CD4-positive, alpha-beta memory T cell (primary cell): ENCODE data around the gene HS6ST3. TPM values are rescaled to one million over a fixed set of nuclear protein-coding genes. Genes with fewer than 3 reads are reported as not detected.

Experiments
- CTCF ChIA-PET: fragments of 350-600 bp; sonication (Branson Sonifier 250); formaldehyde crosslinking; loops from one replicate; lab custom pipeline; 2021; ENCODE audit warnings: inconsistent platforms; ENCODE audit not compliant: partially characterized antibody; lab: Charles Lee
- POLR2A ChIA-PET: fragments of 350-600 bp; sonication (Branson Sonifier 250); formaldehyde crosslinking; loops from one replicate; lab custom pipeline; 2021; ENCODE audit not compliant: partially characterized antibody; lab: Charles Lee
- DNase-seq, 5 donors: peaks; one replicate each; pipeline versions ENCODE4 v3.0.0 to v3.0.0-alpha.2; 2020 to 2022; ENCODE audit warnings: mixed read lengths in 1 of 5
- H3K27ac ChIP-seq: one replicate; pipeline ENCODE4 v1.7.0; 2013; ENCODE audit warnings: low read depth, low read length
- H3K27me3 ChIP-seq: 2 replicates; pipeline ENCODE4 v1.7.0; 2013; ENCODE audit warnings: mild to moderate bottlenecking, low read length, moderate library complexity; ENCODE audit not compliant: insufficient read depth
- H3K36me3 ChIP-seq: 2 replicates; pipeline ENCODE4 v1.7.0; 2013; ENCODE audit warnings: mild to moderate bottlenecking, low read length, moderate library complexity; ENCODE audit not compliant: insufficient read depth
- H3K4me1 ChIP-seq: 2 replicates; pipeline ENCODE4 v1.7.0; 2013; ENCODE audit warnings: mild to moderate bottlenecking, low read length, moderate library complexity; ENCODE audit not compliant: insufficient read depth
- H3K4me3 ChIP-seq, 2 donors: one replicate each; pipeline ENCODE4 v1.7.0; 2013; ENCODE audit warnings: low read length in 2 of 2, mild to moderate bottlenecking in 1 of 2
- H3K9me3 ChIP-seq, 2 donors: one replicate each; pipeline ENCODE4 v1.7.0; 2013; ENCODE audit warnings: low read length in 2 of 2, control low read depth in 1 of 2; ENCODE audit not compliant: control insufficient read depth in 1 of 2
- H3K27ac Mint-ChIP-seq, 7 donors: one replicate each; pipeline ENCODE4 v1.8.0; 2020 to 2021; ENCODE audit warnings: mixed read lengths in 7 of 7, mild to moderate bottlenecking in 6 of 7, inconsistent platforms in 3 of 7, moderate library complexity in 3 of 7
- H3K27me3 Mint-ChIP-seq, 2 donors: one replicate each; pipeline ENCODE4 v1.8.0; 2020 to 2021; ENCODE audit warnings: mixed read lengths in 2 of 2
- H3K36me3 Mint-ChIP-seq, 2 donors: one replicate each; pipeline ENCODE4 v1.8.0; 2020 to 2021; ENCODE audit warnings: mixed read lengths in 2 of 2, inconsistent platforms in 1 of 2, mild to moderate bottlenecking in 1 of 2
- H3K4me1 Mint-ChIP-seq, 4 donors: one replicate each; pipeline ENCODE4 v1.8.0; 2020 to 2021; ENCODE audit warnings: mixed read lengths in 4 of 4, mild to moderate bottlenecking in 1 of 4
- H3K4me3 Mint-ChIP-seq, 8 donors: one replicate each; pipeline ENCODE4 v1.8.0; 2020 to 2021; ENCODE audit warnings: mixed read lengths in 8 of 8, mild to moderate bottlenecking in 7 of 8, moderate library complexity in 6 of 8, inconsistent platforms in 3 of 8
- H3K9me3 Mint-ChIP-seq, 8 donors: one replicate each; pipeline ENCODE4 v1.8.0; 2020 to 2021; ENCODE audit warnings: mixed read lengths in 8 of 8, mild to moderate bottlenecking in 5 of 8, inconsistent platforms in 3 of 8, moderate library complexity in 1 of 8
- intact Hi-C: fragments of 100-400 bp; cut with micrococcal nuclease; formaldehyde crosslinking; loops from one replicate; pipeline ENCODE4 v1.15.1; 2023
- polyA plus RNA-seq, 2 donors: library from polyadenylated mRNA; unstranded; fragments of 300-500 nt; fragmentation: Illumina TruSeq; gene quantifications; one replicate each; pipeline ENCODE4 v1.2.3, GENCODE V29; 2021
- total RNA-seq, 2 experiments: library from RNA; stranded (reverse); gene quantifications; one replicate each; pipeline ENCODE4 v1.2.3, GENCODE V29; 2021

The HS6ST3 gene
- total and polyA plus RNA-seq, 4 experiments from 2014 or later = not detected

DNA sequence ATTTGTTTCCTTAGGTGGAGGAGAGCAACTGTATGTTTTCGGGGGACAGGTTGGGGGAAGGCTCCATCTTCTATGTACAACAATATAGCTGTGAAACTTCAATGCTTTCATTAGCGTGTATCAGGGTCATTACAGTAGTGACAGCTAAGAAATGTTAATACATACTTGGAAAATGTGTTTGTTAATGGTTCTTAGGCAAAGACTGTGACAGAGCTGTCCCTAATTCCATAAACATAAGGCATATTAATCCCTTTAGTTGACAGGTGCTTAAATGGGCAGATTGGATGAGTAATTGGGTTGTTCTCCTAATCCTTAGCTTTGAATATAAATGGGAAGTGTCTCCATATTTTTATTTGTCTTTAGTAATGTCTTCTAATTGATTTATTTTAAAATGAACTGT, 313.7 kb downstream of the HS6ST3 start:
- ChIA-PET CTCF (no interaction called here), POLR2A (no interaction called here)
- H3K27me3 Mint-ChIP-seq = peaks cover 0 to 2% of the 10 kb centered on the region in 2 donors
- Histone ChIP-seq H3K36me3 (no peaks in the 10 kb centered on the region), H3K4me1 (no peaks in the 10 kb centered on the region), H3K27ac (no peak overlapping the region), H3K27me3 (no peaks in the 10 kb centered on the region), H3K4me3 (no peak overlapping the region), H3K9me3 (no peaks in the 10 kb centered on the region)
- H3K4me1 Mint-ChIP-seq = no peaks in the 10 kb centered on the region
- H3K9me3 Mint-ChIP-seq = peaks cover 0 to 4% (median 2%) of the 10 kb centered on the region in 8 donors
- no peak overlapping the region for H3K27ac Mint-ChIP-seq
- intact Hi-C loops = no loop called here
- H3K36me3 Mint-ChIP-seq = no peaks in the 10 kb centered on the region
- H3K4me3 Mint-ChIP-seq = no peak overlapping the region
- no peak for DNase-seq

DNA sequence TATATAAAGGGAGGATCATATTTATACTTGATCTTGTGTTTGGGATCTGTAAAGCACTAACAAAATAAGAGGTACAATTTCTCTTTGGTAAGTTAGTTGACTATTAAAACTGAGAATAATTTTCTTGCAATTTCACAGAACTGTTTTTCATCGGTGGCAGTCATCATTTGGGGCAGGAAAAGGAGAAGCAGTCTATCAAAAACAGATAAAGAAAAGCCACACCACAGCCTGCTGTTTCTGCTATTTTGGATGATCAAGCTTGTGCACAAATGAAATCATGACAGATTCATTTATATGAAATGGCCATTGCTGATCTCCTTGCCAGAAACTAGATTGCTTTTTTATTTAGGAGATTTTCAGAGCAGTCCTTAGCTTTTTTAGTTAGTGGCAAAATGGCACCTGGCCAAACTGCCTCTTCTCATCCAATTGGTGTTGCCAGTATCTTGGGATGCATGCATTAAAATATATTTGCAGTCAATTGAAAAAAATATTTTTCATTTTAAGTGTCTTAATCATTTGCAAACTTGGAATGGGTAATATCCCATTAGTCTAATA, 326.0 kb downstream of the HS6ST3 start:
- Histone ChIP-seq H3K27me3 (no peaks in the 10 kb centered on the region), H3K4me1 (no peaks in the 10 kb centered on the region), H3K36me3 (no peaks in the 10 kb centered on the region), H3K27ac (no peak overlapping the region), H3K4me3 (no peak overlapping the region), H3K9me3 (no peaks in the 10 kb centered on the region)
- POLR2A ChIA-PET = no interaction called here
- CTCF ChIA-PET = no interaction called here
- Mint-ChIP-seq H3K4me1 (no peaks in the 10 kb centered on the region), H3K27me3 (no peaks in the 10 kb centered on the region), H3K36me3 (no peaks in the 10 kb centered on the region), H3K9me3 (peaks cover 0 to 7% (median 3%) of the 10 kb centered on the region in 8 donors), H3K4me3 (no peak overlapping the region), H3K27ac (no peak overlapping the region)
- DNase-seq = no peak
- intact Hi-C loops = no loop called here

DNA sequence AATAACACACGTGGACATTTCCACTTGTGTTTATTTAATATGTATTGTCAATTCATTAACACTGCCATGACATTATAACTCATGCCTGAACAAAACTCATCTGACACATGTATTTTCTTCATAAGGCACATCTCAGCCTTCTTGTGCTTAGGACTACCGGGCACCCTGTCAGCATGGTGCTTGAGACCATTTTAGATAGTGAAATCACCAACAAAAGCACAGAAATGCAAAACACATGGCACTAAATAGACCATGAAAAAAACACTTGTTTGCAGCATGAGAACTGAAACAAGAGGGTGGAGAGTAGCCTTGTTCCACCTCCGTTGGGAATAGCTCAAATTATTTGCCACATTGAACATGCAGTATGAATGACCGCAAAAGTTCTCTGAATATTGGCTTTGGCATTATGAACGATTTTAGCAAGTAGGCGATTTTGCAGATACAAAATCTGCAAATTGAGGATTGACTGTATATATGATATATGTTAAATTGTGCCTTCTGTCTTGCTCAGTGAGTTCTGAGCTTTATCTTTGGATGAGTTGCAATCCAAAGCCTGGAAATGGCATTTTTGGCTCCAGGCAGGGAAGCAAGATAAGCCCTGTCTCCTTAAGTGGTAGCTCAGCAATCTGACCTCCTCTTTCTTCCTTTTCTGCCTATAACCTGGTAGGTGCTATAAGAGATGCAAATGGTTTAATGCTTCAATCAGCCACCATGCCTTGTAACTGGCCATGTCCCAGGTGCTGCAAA, 328.2 kb downstream of the HS6ST3 start:
- Mint-ChIP-seq H3K27me3 (no peaks in the 10 kb centered on the region), H3K4me3 (no peak overlapping the region), H3K36me3 (no peaks in the 10 kb centered on the region), H3K27ac (no peak overlapping the region), H3K9me3 (peaks cover 0 to 10% (median 2%) of the 10 kb centered on the region in 8 donors), H3K4me1 (no peaks in the 10 kb centered on the region)
- Histone ChIP-seq H3K4me1 (no peaks in the 10 kb centered on the region), H3K9me3 (no peaks in the 10 kb centered on the region), H3K27me3 (no peaks in the 10 kb centered on the region), H3K27ac (no peak overlapping the region), H3K4me3 (no peak overlapping the region), H3K36me3 (no peaks in the 10 kb centered on the region)
- CTCF ChIA-PET = no interaction called here
- POLR2A ChIA-PET = no interaction called here
- intact Hi-C loops = no loop called here
- no peak for DNase-seq

DNA sequence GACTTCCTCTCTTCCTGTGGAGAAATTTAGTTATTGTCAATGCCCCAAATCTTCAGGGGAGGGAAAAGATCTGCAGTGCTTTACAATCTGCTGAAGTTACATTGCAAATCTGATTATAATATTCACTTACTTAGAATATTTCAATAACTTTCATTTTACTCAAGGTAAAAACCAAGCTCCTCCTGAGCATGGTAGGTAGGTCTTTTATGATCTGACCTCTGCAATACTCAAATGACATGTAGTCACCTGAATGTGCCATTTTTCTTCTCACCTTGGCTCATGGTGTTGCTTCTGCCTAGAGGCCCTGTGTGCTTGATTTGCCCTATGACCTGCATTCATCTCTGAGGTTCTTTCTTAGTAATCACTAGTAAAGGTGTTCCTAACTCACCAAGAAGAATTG, 331.4 kb downstream of the HS6ST3 start:
- peaks cover 0 to 7% (median 3%) of the 10 kb centered on the region in 8 donors for H3K9me3 Mint-ChIP-seq
- H3K36me3 ChIP-seq = no peaks in the 10 kb centered on the region
- POLR2A ChIA-PET = no interaction called here
- intact Hi-C loops = no loop called here
- no peak overlapping the region for H3K27ac Mint-ChIP-seq
- no peak overlapping the region for H3K4me3 Mint-ChIP-seq
- CTCF ChIA-PET = no interaction called here
- no peaks in the 10 kb centered on the region for H3K4me1 Mint-ChIP-seq
- no peak overlapping the region for H3K4me3 ChIP-seq
- H3K36me3 Mint-ChIP-seq = no peaks in the 10 kb centered on the region
- no peak overlapping the region for H3K27ac ChIP-seq
- H3K9me3 ChIP-seq = no peaks in the 10 kb centered on the region
- H3K27me3 ChIP-seq = no peaks in the 10 kb centered on the region
- H3K4me1 ChIP-seq = no peaks in the 10 kb centered on the region
- H3K27me3 Mint-ChIP-seq = no peaks in the 10 kb centered on the region
- no peak for DNase-seq

DNA sequence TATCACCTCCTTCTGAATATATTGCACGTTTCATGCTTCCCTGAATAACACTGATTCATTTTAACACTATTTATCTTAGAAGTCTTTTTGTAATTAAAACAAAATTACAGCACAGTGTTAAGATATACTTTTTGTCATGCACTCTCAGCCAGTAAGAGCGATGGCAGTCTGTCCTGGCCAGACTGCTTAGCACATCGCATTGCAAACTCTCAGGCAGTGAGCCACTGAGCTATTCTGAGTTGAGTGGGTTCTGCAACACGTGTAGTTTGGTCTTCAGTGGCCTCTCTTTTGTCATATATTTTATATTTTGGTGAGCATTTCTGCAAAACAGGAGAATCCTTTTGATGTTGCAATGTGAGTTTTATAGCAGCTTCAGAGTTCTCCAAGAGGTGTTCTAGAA, 332.1 kb downstream of the HS6ST3 start:
- no peaks in the 10 kb centered on the region for H3K27me3 Mint-ChIP-seq
- ChIA-PET POLR2A (no interaction called here), CTCF (no interaction called here)
- no peaks in the 10 kb centered on the region for H3K36me3 Mint-ChIP-seq
- no peak overlapping the region for H3K27ac Mint-ChIP-seq
- peaks cover 0 to 7% (median 4%) of the 10 kb centered on the region in 8 donors for H3K9me3 Mint-ChIP-seq
- no peaks in the 10 kb centered on the region for H3K4me1 Mint-ChIP-seq
- DNase-seq = no peak
- intact Hi-C loops = no loop called here
- Histone ChIP-seq H3K9me3 (no peaks in the 10 kb centered on the region), H3K4me1 (no peaks in the 10 kb centered on the region), H3K36me3 (no peaks in the 10 kb centered on the region), H3K4me3 (no peak overlapping the region), H3K27me3 (no peaks in the 10 kb centered on the region), H3K27ac (no peak overlapping the region)
- no peak overlapping the region for H3K4me3 Mint-ChIP-seq

DNA sequence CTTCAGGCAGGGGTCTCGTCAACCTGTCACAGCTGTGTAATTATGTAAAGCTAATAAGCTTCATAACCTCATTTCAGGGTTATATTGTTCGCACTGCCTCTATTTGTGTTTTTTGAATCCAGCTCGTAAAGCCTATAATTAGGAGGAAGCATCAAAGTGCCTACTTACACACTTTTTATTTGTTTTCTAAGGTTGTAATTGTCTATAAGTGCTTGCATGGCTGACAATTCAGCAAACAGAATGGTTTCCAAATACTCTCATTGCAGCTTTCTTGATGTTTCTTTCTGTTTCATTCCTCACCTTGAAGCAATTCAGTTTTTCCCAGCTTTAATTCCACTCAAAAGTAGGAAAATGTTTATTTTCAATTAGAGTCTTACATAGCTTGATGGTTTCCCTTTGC, 336.3 kb downstream of the HS6ST3 start:
- H3K27ac Mint-ChIP-seq = no peak overlapping the region
- H3K9me3 Mint-ChIP-seq = peaks cover under 1 to 11% (median 4%) of the 10 kb centered on the region in 8 donors
- Histone ChIP-seq H3K9me3 (no peaks in the 10 kb centered on the region), H3K4me3 (no peak overlapping the region), H3K27me3 (no peaks in the 10 kb centered on the region), H3K27ac (no peak overlapping the region), H3K4me1 (no peaks in the 10 kb centered on the region), H3K36me3 (no peaks in the 10 kb centered on the region)
- intact Hi-C loops = no loop called here
- no peaks in the 10 kb centered on the region for H3K4me1 Mint-ChIP-seq
- ChIA-PET CTCF (no interaction called here), POLR2A (no interaction called here)
- no peaks in the 10 kb centered on the region for H3K36me3 Mint-ChIP-seq
- no peaks in the 10 kb centered on the region for H3K27me3 Mint-ChIP-seq
- no peak overlapping the region for H3K4me3 Mint-ChIP-seq
- DNase-seq = no peak

DNA sequence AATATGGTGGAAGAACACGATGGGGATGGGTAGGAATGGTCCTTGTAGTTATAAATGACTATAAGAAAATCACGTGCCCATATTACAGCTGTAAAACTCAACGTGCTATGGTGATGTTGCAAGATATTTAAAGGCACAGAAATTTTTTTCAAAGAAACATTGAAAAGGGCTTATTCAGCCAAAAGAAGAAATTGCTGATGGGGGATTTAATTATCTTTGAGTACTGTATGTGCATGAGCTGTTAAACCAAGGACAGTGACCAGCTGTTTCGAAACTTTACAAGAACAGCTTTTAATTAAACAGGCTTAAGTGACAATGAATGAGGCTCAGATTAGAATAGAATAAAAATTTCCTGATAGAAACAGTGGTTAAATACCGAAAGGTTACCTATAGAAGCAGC, 339.0 kb downstream of the HS6ST3 start:
- Mint-ChIP-seq H3K27me3 (no peaks in the 10 kb centered on the region), H3K4me3 (no peak overlapping the region), H3K27ac (no peak overlapping the region), H3K9me3 (peaks cover 2 to 7% (median 4%) of the 10 kb centered on the region in 8 donors), H3K36me3 (no peaks in the 10 kb centered on the region), H3K4me1 (no peaks in the 10 kb centered on the region)
- intact Hi-C loops = no loop called here
- Histone ChIP-seq H3K9me3 (no peaks in the 10 kb centered on the region), H3K4me1 (no peaks in the 10 kb centered on the region), H3K4me3 (no peak overlapping the region), H3K27me3 (no peaks in the 10 kb centered on the region), H3K36me3 (no peaks in the 10 kb centered on the region), H3K27ac (no peak overlapping the region)
- CTCF ChIA-PET = no interaction called here
- POLR2A ChIA-PET = no interaction called here
- DNase-seq = no peak
